Fibroblast of skin of right quadriceps (primary cell): ENCODE results near the gene CDKN2B-AS1.

Experiments used
- DNase-seq: peaks from one replicate; pipeline ENCODE4 v3.0.0-alpha.2; 2013

Gene CDKN2B-AS1

GRCh38 chr9:21982861-21983560 is 11.6 kb upstream of the CDKN2B-AS1 start:
- DNase-seq, result no peak

- no peak for DNase-seq
These were observed 11.0 kb upstream of the CDKN2B-AS1 start for GRCh38 chr9:21983561-21983935.

GRCh38 chr9:21984101-21984500 is 10.5 kb upstream of the CDKN2B-AS1 start:
- DNase-seq, result no peak

- no peak for DNase-seq
These were observed 8.5 kb upstream of the CDKN2B-AS1 start for GRCh38 chr9:21985964-21986667.

GRCh38 chr9:21988056-21988990 is 6.3 kb upstream of the CDKN2B-AS1 start:
- no peak for DNase-seq

GRCh38 chr9:21989440-21990189 is 5.0 kb upstream of the CDKN2B-AS1 start:
- no peak for DNase-seq

GRCh38 chr9:21991072-21991959 is 3.3 kb upstream of the CDKN2B-AS1 start:
- DNase-seq, result no peak

- no peak for DNase-seq
These were observed 1.6 kb upstream of the CDKN2B-AS1 start for GRCh38 chr9:21993007-21993406.

GRCh38 chr9:21993893-21994555 is 567 bp upstream of the CDKN2B-AS1 start, which contains the start of gene CDKN2A:
TSS of gene CDKN2A (minus strand) at chr9:21994392.
- DNase-seq, result no peak

GRCh38 chr9:21995006-21995665 is 545 bp downstream of the CDKN2B-AS1 start:
- peak; percentile 71 for DNase-seq

- peak; percentile 45 for DNase-seq
These were observed 1.2 kb downstream of the CDKN2B-AS1 start for GRCh38 chr9:21995666-21996398.

- no peak for DNase-seq
These were observed 1.8 kb downstream of the CDKN2B-AS1 start for GRCh38 chr9:21996438-21996837.

GRCh38 chr9:21996858-21997257 is 2.3 kb downstream of the CDKN2B-AS1 start:
- DNase-seq, result no peak

- no peak for DNase-seq
These were observed 2.9 kb downstream of the CDKN2B-AS1 start for GRCh38 chr9:21997480-21997879.

- DNase-seq, result no peak
These were observed 3.4 kb downstream of the CDKN2B-AS1 start for GRCh38 chr9:21998026-21998425.

GRCh38 chr9:22002038-22002437 is 7.4 kb downstream of the CDKN2B-AS1 start:
- no peak for DNase-seq

- DNase-seq, result peak; percentile 33
These were observed 10.6 kb downstream of the CDKN2B-AS1 start for GRCh38 chr9:22005021-22005701.

- peak; percentile 37 for DNase-seq
These were observed 11.4 kb downstream of the CDKN2B-AS1 start for GRCh38 chr9:22005702-22006606.
